ENCODE results near the gene GPR179.

Gene GPR179, protein sequence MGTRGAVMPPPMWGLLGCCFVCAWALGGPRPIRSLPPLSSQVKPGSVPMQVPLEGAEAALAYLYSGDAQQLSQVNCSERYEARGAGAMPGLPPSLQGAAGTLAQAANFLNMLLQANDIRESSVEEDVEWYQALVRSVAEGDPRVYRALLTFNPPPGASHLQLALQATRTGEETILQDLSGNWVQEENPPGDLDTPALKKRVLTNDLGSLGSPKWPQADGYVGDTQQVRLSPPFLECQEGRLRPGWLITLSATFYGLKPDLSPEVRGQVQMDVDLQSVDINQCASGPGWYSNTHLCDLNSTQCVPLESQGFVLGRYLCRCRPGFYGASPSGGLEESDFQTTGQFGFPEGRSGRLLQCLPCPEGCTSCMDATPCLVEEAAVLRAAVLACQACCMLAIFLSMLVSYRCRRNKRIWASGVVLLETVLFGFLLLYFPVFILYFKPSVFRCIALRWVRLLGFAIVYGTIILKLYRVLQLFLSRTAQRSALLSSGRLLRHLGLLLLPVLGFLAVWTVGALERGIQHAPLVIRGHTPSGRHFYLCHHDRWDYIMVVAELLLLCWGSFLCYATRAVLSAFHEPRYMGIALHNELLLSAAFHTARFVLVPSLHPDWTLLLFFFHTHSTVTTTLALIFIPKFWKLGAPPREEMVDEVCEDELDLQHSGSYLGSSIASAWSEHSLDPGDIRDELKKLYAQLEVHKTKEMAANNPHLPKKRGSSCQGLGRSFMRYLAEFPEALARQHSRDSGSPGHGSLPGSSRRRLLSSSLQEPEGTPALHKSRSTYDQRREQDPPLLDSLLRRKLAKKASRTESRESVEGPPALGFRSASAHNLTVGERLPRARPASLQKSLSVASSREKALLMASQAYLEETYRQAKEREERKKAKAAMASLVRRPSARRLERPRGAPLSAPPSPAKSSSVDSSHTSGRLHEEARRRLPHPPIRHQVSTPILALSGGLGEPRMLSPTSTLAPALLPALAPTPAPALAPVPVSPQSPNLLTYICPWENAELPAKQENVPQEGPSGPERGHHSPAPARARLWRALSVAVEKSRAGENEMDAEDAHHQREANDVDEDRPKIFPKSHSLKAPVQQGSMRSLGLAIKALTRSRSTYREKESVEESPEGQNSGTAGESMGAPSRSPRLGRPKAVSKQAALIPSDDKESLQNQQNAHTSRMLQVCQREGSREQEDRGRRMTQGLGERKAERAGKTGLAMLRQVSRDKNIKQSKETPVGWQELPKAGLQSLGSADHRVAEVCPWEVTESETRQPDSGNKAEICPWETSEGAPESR (N-terminal part only)

DNA sequence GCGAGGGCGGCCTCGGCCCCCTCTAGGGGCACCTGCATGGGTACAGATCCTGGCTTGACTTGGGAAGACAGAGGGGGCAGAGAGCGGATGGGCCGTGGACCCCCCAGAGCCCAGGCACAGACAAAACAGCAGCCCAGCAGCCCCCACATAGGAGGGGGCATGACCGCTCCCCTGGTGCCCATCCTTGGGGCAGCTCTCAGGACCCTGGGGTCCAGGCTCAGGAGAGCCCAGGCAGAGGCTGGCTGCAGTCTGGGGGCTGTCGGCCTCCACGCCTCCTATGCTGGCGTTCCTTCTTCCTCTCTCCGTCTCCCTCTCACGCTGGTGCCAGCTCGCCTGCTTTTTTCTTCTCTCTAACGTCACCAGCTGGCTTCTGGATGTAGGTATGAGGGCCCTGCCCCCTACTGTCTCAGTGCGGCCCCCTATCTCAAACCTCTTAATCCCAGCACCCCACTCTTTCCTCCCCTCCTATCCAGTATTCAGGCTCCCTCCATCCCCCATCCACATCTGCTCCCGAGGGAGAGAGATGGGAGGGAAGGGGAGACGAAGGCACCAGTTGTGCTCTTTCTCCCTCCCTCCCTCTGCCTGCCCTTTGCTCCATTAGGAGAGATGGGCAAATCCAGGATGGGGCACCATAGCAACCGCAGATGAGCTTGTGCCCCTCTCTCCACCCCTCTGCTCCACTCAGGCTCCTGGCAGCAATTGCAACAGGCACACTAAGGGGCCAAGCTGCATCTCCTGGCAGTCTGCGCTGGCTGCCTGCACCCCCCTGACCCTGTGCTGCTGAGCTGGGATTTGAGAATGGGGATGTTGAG lies at the start of gene GPR179:
Gene GPR179, minus strand, starts transcription at position 349 of the 812 bp plus-strand sequence. Its CDS starts 167 bp downstream, at position 182.
- no peak for DNase-seq

DNA sequence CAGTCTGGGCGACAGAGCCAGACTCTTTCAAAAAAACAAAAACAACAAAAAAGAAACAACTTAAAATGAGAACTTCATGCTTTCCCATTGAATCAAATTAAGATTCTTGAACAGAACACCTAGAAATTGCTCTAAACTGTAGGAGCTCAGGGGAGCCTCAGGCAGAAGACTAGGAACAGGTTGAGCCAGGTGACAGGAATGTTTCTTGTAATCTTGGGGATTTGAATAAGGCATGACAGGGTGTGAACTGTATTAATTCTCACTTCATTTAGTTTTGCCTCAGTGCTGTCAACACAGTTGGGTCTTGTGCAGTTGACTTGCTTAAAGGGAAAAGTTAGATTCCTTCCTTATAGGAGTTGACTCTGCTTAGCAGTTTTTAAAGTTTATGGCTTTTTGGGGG lies 35.7 kb upstream of the GPR179 start:
- no peak for DNase-seq

DNA sequence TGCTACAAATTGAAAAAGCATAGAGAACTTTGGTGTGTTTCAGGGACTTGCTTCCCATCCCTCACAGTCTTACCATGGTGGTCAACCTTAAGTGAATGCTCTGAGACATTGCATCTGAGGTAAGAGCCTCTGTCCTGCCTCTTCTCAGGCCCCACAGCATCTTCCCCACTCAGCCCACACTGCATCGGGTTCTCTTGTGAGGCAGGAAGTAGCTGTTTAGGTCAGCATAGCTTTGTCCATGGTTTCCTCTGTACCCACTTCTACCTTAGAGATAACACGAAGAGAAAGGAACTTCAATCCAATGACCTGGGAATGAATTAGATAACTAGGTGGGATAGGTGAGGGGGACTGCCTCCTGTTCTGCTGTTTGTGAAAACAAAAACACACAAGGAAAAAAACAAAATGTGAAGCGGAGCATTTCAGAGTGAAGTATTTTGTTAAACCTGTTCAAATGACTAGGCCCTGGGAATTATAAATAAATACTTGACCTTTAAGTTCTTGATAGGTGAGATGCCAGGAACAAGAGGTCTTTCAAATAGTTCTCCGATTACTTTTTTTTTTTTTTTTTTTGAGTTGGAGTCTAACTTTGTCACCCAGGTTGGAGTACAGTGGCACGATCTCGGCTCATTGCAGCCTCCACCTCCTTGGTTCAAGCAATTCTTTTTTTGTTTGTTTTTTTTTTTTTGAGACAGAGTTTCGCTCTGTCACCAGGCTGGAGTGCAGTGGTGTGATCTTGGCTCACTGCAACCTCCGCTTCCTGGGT lies 25.5 kb upstream of the GPR179 start:
- no peak for DNase-seq

DNA sequence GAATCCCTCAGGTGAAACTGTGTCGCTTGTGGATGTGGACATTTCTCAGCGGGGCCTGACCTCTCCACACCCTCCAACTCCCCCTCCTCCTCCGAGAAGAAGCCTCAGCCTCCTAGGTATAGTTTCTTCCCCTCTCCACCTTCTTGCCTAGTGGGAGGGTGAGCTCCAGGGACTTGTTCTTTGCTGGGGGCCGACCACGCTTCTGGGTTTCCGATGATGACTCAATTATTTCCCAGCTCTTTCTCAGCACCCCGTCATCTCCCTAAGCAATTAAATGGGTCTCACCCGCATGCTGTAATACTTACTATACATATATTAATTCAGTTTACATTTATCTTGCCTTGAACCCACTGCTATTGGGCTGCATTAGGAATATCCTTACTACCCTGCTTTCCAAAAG lies 21.0 kb upstream of the GPR179 start:
- DNase-seq: no peak

DNA sequence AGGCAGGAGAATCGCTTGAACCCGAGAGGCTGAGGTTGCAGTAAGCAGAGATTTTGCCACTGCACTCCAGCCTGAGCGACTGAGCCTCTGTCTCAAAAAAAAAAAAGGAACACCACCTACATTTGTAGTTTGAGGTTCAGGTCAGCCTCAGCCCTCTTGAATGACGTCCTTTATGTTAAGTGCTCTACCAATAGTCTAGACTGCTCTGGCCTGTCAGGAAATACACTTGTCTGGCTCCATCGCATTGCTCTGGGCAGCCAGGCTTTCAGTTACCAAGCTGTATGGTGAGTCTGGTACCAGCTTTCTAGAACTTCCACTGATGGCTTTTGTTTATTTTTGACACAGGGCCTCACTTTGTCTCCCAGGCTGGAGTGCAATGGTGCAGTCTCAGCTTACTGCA lies 19.3 kb upstream of the GPR179 start:
- no peak for DNase-seq

DNA sequence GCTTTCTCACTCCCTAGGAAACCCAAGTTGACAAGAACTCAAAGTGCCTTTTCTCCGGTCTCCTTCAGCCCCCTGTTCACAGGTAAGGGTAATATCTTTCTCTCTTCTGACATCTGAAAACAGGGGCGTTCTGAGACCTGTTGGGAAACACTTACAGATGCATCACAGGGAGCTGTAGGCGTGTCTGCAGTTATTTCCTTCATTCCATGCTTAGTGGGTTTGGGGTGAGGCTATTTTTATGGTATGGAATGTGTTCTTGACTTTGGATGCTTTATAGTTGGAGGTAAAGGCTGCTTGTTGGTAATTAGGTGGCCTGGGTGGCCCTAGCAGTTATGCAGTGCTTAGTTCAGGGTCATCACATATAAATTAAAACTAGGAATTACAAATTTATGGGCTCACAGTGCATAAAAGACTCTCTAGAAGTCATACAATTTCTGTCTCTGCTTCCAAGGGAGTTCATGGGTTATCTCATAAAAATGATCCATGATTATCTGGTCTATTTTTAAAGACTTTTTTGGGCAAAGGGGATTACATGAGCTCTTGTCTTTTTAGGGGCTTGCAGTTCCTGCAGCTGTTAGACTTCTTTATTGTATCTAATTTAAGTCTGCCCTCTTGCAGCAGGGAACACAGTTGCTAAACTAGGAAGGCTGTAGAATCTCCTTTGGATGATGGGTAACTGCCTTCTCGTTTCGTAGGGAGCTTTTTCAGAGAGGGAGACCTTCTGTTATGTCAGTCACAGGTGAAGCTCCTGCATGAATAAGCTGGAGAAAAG lies 18.1 kb upstream of the GPR179 start:
- DNase-seq: no peak

DNA sequence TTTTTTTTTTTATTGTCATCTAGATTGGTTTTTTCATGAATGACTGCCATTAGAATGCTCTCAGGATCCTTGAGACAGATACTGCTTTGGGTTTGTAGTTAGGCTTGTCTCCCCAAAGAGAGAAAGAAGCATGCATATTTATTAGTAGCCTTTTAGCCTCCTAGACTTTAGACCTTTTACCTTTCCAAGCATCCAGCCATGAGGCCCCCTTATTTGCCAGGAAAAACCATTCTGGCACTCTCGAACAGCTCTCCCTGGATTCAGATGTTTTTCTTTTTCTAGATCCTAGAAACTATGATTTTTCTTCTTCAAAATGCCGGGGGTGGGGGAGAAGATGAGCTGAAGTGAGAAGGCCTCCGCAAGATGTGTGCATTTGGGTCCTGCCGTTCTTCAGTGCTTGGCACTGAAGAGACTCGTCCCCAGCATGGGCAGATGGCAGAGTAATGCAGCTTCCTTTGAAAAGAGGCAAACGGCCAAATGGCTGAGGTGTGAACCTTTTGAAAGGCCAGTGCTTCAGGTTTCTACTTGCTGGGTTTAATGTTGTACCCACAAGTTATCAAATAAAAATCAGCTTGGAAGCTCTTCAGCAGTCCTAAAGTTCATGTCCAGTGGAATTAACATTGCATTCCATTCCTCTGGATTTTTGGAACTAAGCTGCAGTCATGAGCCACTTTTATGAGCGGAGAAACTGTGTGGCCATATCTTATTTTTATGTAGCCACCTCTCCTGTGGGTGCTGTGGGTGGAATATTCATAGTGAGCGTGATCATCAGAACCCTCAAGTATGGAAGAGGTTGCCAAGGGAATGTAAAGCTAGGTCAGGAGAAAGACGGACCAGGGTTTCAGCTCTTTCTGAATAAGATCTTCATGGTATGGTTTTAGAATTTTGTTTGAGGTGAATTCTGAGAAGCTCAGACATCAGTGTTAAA lies 15.1 kb upstream of the GPR179 start:
- DNase-seq: no peak

DNA sequence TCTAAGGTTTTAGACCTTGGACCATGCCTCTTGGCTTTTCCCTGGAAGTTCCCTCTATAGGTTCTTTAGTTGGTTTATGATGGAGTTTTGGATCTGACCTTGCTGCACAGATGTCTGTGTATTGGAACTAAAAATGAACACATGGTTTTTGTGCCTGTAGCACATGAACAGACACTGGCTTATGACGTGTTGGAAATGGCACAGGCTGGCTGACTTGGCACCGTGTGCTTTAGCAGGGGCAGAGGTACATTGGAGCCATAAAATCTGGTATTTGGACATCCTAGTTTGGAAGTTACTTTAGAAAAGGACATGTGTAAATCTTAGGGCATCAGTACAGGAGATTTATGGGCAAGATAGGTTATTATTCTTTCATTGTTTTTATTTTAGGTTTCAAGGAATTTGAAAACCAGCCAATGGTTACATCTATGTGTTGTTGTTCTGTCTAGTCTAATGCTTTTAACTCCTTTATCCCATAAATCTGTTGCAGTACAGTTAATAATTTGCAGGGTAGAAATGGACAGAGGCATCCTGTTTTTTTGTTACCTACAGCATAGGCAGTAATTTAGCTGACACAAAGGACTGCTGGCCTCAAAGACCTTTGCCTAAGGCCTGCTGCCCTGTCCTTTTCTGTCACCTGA lies 13.8 kb upstream of the GPR179 start:
- DNase-seq: no peak

DNA sequence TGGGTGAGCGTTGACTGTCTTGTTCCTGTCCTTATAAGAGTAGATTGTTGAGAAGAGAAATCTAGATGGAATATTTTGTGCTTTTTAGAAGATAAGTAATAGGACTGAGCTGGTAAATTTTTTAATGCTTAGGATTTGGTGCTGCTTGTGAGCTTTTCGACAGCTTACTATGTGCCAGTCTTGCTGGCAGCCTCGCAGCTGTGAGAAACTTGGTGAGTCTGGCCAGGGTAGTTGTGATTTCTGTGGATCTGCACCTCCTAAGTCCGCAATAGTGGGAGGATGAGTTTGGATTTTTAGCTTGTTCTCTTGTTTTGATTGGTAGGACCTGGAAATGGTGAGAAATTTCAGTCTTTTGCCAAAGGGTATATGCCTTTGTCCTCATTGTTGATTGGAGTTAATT lies 11.5 kb upstream of the GPR179 start:
- no peak for DNase-seq

DNA sequence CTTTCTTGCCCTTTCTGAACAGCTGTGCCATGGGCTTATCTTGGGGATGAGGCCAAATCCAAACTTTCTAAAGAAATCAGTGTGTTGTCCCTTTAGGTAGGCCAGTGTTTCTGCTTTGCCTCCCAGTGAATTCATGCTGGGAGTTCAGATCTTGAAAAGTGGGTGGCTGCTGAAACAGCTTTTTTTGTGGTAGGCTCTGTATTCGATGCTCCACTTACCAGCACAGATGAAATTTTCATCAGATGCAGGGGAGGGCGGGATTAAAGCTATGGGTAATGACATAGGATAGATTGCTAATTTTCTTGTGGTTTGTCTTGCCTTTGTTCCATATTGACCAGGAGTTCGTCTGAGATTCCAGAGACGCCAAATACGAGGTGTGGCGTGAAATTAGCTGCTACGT lies 10.7 kb upstream of the GPR179 start:
- DNase-seq: no peak

DNA sequence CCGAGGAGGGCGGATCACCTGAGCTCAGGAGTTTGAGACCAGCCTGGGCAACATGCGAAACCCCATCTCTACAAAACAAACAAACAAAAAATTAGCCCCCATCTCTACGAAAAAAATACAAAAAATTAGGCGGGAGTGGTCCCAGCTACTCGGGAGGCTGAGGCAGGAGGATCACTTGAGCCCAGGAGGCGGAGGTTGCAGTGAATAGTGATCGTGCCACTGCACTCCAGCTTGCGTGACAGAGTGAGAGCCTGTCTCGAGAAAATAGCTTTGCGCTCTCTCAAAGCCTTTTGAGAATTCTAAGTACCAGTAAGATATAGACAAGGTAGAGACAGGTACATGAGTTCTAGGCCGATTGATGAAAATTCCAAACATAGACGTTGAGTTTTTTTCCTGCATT lies 9.9 kb upstream of the GPR179 start:
- DNase-seq: no peak

DNA sequence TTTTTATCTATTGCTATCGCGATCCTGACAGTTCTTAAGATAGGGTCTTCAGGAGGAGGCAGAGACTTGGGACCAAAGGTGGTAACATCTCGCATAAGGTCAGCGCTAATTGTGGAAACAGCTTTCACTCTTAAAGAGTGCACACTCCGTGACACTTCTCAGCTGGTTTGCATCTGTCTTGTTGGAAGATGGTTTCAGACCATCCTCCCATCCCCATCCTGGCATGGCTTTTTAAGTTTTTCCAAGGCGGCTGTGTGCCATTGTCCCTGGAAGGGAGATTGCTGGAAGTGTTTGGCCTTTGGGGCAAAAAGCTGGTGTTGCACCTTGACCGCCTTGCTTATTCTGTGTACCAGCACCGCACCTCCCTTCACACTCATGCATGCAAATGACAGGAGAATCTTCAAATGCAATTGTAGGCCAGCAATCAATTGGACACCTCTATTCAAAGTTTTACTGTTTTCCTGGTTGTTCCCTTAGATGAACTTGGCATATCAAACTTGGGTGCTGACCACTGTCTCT lies 9.4 kb upstream of the GPR179 start:
- no peak for DNase-seq

DNA sequence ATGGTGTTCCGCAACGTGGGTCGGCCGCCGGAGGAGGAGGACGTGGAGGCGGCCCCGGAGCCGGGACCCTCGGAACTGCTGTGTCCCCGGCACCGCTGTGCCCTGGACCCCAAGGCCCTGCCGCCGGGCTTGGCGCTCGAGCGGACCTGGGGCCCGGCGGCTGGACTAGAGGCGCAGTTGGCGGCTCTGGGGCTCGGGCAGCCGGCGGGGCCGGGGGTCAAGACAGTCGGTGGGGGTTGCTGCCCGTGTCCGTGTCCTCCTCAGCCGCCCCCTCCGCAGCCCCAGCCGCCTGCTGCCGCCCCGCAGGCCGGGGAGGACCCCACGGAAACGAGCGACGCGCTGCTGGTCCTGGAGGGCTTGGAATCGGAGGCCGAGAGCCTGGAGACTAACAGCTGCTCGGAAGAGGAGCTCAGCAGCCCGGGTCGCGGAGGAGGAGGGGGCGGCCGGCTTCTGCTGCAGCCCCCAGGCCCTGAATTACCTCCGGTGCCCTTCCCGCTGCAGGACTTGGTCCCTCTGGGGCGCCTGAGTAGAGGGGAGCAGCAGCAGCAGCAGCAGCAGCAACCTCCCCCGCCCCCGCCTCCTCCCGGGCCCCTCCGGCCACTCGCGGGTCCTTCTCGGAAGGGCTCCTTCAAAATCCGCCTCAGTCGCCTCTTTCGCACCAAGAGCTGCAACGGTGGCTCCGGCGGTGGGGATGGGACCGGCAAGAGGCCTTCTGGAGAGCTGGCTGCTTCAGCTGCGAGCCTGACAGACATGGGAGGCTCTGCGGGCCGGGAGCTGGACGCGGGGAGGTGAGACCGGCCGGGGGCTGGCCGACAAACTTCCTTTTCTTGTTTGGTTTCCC lies 8.7 kb upstream of the GPR179 start:
- peak; percentile 9 for DNase-seq

DNA sequence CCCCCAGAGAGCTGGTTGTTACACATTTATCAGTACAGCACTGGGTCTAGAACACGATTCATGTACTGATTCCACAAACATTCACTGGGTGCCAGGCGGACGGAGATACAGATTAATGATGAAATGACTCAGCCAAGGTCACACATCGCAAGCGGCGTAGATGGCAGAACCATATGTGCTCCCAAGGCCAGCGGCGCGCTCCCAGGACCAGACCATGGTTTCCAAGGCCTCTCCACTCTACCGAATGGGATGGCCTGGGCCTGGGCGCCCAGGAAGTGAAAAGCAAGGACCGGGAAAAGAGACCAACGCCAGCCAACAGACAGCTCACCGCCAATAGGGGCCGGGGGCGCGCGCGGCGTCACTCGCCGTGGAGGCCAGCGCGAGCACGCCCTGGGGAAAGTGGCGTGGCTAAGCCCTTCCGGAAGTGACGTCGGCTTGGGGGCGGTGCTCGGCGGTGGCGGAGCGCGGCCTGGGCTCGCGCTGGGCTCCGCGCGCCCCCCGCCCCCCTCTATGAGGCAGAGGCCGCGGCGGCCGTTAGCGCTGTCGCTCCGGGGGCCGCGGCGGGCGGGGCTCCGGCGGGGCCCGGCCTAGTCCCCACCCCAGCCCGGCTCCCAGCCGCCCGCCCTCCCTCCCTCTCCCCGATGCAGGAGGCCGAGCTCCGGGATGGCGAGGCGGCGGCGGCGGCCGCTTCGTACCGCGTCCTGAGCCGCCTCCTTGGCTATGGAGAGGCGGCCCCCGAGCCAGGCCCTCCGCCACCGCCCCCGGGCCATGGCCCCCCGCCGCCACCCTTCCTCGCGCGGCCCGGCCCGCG lies 7.9 kb upstream of the GPR179 start, which contains the start of gene SOCS7:
Gene SOCS7, plus strand, starts transcription at position 433 of the 811 bp plus-strand sequence. Its CDS starts 209 bp downstream, at position 642.
- peak; percentile 98 for DNase-seq

DNA sequence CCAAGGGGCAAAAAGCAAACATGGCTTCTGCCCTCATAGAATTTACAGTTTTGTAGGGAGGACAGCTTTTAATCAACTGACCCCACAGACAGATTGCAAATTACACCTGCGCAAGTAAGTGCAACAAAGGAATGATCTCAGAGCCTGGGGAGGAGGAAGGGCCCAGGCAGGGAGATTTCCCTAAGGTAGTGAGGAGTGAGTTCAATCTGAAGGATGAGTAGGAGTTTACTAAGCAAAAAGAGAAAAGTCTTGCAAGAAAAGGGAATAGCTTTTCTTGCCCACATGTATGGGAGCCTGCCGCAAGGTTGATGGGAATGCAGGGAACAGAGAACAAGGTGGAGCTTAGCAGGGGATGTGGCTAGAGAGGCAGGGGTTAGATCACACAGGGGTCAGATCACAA lies 6.3 kb upstream of the GPR179 start:
- no peak for DNase-seq

DNA sequence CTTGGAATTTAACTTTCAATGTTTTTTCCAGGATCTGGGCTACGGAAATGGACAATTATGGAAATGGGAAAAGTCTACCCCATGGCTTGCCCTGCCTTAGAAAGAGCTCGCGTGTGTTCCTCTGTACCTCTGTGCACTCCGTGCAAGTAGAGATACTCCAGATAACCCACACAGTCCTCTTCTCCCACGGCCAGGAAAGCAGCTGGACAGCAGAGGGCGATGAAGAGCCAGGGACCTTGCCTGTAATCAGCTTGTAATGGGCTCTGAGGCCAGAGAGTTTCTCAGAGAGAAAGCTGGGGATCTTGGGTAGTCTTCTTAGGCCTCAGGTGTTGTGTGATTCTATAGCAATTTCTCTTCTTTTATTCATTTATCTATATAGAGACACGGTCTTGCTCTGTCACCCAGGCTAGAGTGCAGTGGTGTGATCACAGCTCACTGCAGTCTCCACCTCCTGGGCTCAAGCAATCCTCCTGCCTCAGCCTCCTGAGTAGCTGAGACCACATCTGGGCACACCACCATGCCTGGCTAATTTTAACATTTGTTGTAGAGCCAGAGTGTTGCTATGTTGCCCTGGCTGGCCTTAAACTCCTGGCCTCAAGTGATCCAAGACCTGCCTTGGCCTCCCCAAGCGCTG lies 5.5 kb upstream of the GPR179 start:
- DNase-seq: peak; percentile 85

Data from NCI-H774 (cell line).